ENCODE data around the gene SH2D6. TPM values are rescaled to one million over a fixed set of nuclear protein-coding genes. Genes with fewer than 3 reads are reported as not detected.

The SH2D6 gene
- total RNA-seq, 2 donors from 2014 or later = 0.26 to 15.5 TPM

DNA sequence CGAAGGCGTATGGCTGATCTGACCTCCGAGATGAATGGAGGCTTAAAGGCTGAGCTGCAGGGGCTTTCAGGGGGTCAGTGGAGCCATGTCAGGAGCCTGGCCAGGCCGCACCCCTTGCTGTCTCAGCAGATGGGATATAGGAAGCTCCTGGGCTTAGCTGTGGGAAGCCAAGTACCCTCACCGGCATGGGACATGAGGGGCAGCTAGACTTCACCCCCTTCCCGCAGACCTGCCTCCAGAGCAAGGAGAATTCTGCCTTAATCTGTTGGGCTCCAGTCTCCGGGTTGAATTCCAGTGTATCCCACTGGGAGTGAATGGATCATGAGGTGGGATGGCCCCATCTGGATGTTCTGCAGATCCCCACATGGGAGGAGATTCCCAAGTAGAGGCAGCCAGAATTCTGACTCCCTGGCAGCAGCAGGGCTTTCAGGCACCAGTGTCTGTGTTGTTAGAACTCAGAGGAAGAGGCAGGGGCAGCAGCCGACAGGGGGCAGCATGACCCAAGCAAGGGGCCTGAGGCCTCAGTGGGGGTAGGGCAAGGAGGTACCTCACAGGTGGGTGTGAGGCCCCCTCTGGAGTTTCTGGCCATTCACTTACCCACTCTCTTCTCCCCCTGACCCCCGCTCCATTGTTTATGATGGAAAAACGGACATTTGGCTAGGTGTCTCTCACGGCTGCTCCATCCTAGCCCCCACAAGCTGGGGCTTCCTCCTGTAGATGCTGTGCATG, 27.4 kb upstream of the SH2D6 start:
- DNase-seq (peak; percentile 61 to 80 (median 67)), ATAC-seq (peak; percentile 75)
- WGBS, 2 donors = 72 to 76% methylated on average over 3 to 11 of the region's 11 CpGs
- intact Hi-C loops (cut with DNase I) = no loop called here
- H3K36me3 ChIP-seq (replicated peaks in 1 of 2; ENCODE audit: insufficient read depth in 1 of 2, low read depth in 2 of 2) = peaks cover 0 to 4% of the 10 kb centered on the region in 2 donors
- H3K27ac ChIP-seq = no peak overlapping the region
- no peaks in the 10 kb centered on the region for H3K9me3 ChIP-seq
- peaks cover 1% of the 10 kb centered on the region for H3K4me1 ChIP-seq
- no peak overlapping the region for H3K4me3 ChIP-seq
- TF ChIP-seq POLR2A (IDR thresholded peaks at IDR 0.05) = no peak
- TF ChIP-seq, protein P1, sequence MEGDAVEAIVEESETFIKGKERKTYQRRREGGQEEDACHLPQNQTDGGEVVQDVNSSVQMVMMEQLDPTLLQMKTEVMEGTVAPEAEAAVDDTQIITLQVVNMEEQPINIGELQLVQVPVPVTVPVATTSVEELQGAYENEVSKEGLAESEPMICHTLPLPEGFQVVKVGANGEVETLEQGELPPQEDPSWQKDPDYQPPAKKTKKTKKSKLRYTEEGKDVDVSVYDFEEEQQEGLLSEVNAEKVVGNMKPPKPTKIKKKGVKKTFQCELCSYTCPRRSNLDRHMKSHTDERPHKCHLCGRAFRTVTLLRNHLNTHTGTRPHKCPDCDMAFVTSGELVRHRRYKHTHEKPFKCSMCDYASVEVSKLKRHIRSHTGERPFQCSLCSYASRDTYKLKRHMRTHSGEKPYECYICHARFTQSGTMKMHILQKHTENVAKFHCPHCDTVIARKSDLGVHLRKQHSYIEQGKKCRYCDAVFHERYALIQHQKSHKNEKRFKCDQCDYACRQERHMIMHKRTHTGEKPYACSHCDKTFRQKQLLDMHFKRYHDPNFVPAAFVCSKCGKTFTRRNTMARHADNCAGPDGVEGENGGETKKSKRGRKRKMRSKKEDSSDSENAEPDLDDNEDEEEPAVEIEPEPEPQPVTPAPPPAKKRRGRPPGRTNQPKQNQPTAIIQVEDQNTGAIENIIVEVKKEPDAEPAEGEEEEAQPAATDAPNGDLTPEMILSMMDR (IDR thresholded peaks at IDR 0.05) = peak; percentile 37 to 72 (median 56)
- no peaks in the 10 kb centered on the region for H3K27me3 ChIP-seq

DNA sequence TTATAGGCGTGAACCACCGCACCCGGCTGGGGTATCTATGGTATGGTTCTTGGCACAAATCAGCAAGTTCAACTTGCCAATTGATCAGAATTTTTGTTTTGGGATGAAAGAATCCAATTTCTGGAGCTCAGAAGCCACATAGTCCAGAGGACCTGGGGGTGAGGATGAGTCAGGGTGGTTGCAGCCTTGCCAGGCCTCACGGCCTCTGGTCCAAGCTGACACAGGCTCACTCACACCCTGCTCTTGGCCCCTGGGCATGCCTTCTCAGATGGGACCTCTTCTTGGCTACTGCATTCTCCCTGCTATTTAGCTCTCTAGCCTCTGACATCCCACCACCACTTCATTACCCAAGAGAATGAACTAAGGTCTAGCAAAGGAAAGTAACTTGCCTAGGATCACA, 24.7 kb upstream of the SH2D6 start:
- intact Hi-C loops (cut with DNase I) = no loop called here
- H3K27ac ChIP-seq = no peak overlapping the region
- H3K27me3 ChIP-seq = no peaks in the 10 kb centered on the region
- H3K4me1 ChIP-seq = peaks cover 16% of the 10 kb centered on the region
- H3K36me3 ChIP-seq (replicated peaks in 1 of 2; ENCODE audit: insufficient read depth in 1 of 2, low read depth in 2 of 2) = no peaks in the 10 kb centered on the region
- DNase-seq (no peak), ATAC-seq (no peak)
- TF ChIP-seq POLR2A (IDR thresholded peaks at IDR 0.05) = no peak
- TF ChIP-seq, protein P1 (IDR thresholded peaks at IDR 0.05) = no peak
- H3K4me3 ChIP-seq = no peak overlapping the region
- no peaks in the 10 kb centered on the region for H3K9me3 ChIP-seq
- WGBS, 2 donors = 91 to 94% methylated on average over 3 to 4 of the region's 4 CpGs

DNA sequence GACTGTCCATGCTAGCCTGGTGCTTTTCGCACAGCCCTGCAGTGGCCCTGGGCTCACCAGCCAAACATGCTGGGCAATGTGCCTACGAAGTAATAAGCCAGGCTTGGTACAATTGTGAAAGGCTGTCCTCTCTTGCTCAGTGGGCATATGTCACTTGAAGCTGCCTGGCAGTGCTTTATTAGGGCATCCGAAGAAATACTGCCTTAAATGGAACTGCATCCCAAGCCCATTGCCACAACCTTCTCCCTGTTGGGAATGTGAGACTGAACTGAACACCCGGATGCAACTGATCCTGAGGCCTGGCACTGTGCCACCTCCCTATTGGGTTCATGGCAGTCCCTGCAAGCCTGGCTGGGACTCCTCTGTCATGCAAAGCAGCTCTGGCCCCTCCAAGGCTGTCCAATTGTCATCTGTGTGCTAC, 24.2 kb upstream of the SH2D6 start:
- no peak for ATAC-seq
- no peak overlapping the region for H3K27ac ChIP-seq
- H3K36me3 ChIP-seq (replicated peaks in 1 of 2; ENCODE audit: insufficient read depth in 1 of 2, low read depth in 2 of 2) = no peaks in the 10 kb centered on the region
- H3K4me3 ChIP-seq = no peak overlapping the region
- peaks cover 16% of the 10 kb centered on the region for H3K4me1 ChIP-seq
- TF ChIP-seq POLR2A (IDR thresholded peaks at IDR 0.05) = no peak
- TF ChIP-seq, protein P1 (IDR thresholded peaks at IDR 0.05) = no peak
- DNase-seq = no peak
- WGBS, 2 donors = 85 to 96% methylated on average over 4 of the region's 4 CpGs
- intact Hi-C loops (cut with DNase I) = no loop called here
- H3K27me3 ChIP-seq = no peaks in the 10 kb centered on the region
- no peaks in the 10 kb centered on the region for H3K9me3 ChIP-seq

DNA sequence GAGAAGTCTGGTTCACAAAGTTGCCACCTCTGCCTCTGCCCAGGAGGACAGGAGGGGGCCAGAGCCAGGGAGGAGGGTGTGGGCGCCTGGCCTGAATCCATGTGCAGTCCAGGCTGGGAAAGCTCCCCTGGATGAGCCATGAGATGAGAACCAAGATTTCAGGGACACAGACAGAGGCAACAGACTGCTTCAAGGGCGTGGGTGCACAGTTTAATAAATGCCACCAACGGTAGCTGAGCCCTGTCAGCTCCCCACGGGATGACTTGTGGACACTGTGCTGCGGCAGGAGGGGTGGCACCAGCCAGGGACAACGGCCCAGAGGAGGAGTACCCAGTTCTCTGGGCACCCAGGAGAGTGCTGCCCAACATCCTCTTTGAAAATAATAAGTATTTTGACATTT, 23.5 kb upstream of the SH2D6 start:
- WGBS, 2 donors = 79 to 90% methylated on average over 6 of the region's 6 CpGs
- Histone ChIP-seq H3K4me3 (no peak overlapping the region), H3K27me3 (no peaks in the 10 kb centered on the region), H3K4me1 (peaks cover 16% of the 10 kb centered on the region), H3K36me3 (replicated peaks in 1 of 2; ENCODE audit: insufficient read depth in 1 of 2, low read depth in 2 of 2) (no peaks in the 10 kb centered on the region), H3K27ac (no peak overlapping the region), H3K9me3 (no peaks in the 10 kb centered on the region)
- intact Hi-C loops (cut with DNase I) = no loop called here
- no peak for DNase-seq
- ATAC-seq = no peak
- TF ChIP-seq POLR2A (IDR thresholded peaks at IDR 0.05) = no peak
- TF ChIP-seq, protein P1 (IDR thresholded peaks at IDR 0.05) = no peak

Data from body of pancreas (tissue), 4 donors.